ENCODE measurements around the gene PCDHGB5. TPM values are rescaled to one million over a fixed set of nuclear protein-coding genes. Genes with fewer than 3 reads are reported as not detected.
"Not testable (repeated sequence)": the region's sequence is repeated elsewhere in the genome, so short reads cannot be mapped to it uniquely, and the experiment has no call there.

The PCDHGB5 gene
- total RNA-seq, 6 experiments from 2014 or later: 3.0 to 6.8 (median 4.0) TPM

DNA sequence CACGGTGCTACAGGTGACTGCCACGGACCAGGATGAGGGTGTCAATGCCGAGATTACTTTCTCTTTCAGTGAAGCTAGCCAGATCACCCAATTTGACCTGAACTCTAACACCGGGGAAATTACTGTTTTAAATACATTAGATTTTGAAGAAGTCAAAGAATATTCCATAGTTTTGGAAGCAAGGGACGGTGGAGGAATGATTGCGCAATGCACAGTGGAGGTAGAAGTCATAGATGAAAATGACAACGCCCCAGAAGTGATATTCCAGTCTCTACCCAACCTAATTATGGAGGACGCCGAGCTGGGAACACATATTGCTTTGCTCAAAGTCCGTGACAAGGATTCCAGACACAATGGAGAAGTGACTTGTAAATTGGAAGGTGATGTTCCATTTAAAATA lies 9.1 kb upstream of the PCDHGB5 start:
- H3K27ac ChIP-seq: no peak overlapping the region
- WGBS (ENCODE audit: insufficient coverage, low coverage, low lambda C conversion rate, missing lambda C conversion rate): 47% methylated on average over 10 of the region's 10 CpGs
- H3K4me1 ChIP-seq: no peaks in the 10 kb centered on the region
- H3K4me3 ChIP-seq: no peak overlapping the region
- no peaks in the 10 kb centered on the region for H3K27me3 ChIP-seq
- intact Hi-C loops (cut with DNase I): no loop called here
- DNase-seq: no peak
- peaks cover 0 to 3% (median 0%) of the 10 kb centered on the region in 4 donors for H3K36me3 ChIP-seq
- ATAC-seq: no peak
- H3K9me3 ChIP-seq: peaks cover 0 to 14% (median 5%) of the 10 kb centered on the region in 4 donors
- no peak for TF ChIP-seq POLR2A (IDR thresholded peaks at IDR 0.05)
- TF ChIP-seq, protein P1, sequence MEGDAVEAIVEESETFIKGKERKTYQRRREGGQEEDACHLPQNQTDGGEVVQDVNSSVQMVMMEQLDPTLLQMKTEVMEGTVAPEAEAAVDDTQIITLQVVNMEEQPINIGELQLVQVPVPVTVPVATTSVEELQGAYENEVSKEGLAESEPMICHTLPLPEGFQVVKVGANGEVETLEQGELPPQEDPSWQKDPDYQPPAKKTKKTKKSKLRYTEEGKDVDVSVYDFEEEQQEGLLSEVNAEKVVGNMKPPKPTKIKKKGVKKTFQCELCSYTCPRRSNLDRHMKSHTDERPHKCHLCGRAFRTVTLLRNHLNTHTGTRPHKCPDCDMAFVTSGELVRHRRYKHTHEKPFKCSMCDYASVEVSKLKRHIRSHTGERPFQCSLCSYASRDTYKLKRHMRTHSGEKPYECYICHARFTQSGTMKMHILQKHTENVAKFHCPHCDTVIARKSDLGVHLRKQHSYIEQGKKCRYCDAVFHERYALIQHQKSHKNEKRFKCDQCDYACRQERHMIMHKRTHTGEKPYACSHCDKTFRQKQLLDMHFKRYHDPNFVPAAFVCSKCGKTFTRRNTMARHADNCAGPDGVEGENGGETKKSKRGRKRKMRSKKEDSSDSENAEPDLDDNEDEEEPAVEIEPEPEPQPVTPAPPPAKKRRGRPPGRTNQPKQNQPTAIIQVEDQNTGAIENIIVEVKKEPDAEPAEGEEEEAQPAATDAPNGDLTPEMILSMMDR (IDR thresholded peaks at IDR 0.05): no peak

DNA sequence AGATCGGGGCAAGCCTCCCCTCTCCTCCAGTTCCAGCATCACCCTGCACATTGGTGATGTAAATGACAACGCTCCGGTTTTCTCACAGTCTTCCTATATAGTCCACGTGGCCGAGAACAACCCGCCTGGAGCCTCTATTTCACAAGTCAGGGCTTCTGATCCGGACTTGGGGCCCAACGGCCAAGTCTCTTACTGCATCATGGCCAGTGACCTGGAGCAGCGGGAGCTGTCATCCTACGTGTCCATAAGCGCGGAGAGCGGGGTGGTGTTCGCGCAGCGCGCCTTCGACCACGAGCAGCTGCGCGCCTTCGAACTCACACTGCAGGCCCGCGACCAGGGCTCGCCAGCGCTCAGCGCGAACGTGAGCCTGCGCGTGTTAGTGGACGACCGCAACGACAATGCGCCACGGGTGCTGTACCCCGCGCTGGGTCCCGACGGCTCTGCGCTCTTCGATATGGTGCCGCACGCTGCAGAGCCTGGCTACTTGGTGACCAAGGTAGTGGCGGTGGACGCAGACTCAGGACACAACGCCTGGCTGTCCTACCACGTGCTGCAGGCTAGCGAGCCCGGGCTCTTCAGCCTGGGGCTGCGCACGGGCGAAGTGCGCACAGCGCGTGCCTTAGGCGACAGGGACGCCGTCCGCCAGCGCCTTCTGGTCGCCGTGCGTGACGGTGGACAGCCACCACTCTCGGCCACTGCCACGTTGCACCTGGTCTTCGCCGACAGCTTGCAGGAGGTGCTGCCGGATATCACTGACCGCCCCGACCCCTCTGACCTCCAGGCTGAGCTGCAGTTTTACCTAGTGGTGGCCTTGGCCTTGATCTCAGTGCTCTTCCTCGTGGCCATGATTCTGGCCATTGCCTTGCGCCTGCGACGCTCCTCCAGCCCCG lies 8.3 kb upstream of the PCDHGB5 start:
- DNase-seq (no peak), ATAC-seq (no peak)
- H3K4me1 ChIP-seq: no peaks in the 10 kb centered on the region
- no peak overlapping the region for H3K4me3 ChIP-seq
- WGBS (ENCODE audit: insufficient coverage, low coverage, low lambda C conversion rate, missing lambda C conversion rate): 36% methylated on average over 20 of the region's 77 CpGs
- no peak overlapping the region for H3K27ac ChIP-seq
- no peaks in the 10 kb centered on the region for H3K27me3 ChIP-seq
- H3K9me3 ChIP-seq: peaks cover 0 to 14% (median 5%) of the 10 kb centered on the region in 4 donors
- H3K36me3 ChIP-seq: peaks cover 0 to 3% (median 0%) of the 10 kb centered on the region in 4 donors
- intact Hi-C loops (cut with DNase I): no loop called here
- no peak for TF ChIP-seq POLR2A (IDR thresholded peaks at IDR 0.05)
- TF ChIP-seq, protein P1 (IDR thresholded peaks at IDR 0.05): no peak

DNA sequence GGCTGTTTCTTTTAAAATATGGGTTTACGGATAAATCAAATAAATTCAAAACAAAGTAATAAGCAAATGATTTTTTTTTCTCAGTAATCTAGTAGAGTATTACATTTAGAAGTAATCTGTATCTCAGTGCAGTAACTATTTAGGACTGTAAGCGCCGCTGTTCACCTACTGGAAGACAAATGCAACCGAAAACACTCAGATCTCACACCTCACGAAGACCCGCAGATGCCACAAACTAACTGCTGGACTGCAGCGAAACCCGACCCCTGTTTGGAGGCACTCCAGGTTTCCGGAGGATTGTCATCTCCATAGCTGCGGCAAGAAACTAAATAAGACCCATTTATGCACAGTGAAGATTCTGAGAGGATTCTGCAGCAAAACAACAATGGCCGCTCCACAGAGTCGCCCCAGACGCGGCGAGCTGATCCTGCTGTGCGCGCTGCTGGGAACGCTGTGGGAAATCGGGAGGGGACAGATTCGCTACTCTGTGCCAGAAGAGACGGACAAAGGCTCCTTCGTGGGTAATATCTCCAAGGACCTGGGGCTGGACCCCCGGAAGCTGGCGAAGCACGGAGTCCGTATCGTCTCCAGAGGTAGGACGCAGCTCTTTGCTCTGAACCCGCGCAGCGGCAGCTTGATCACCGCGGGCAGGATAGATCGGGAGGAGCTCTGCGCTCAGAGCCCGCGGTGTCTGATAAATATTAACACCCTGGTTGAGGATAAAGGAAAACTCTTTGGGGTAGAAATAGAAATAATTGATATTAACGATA lies 5.1 kb upstream of the PCDHGB5 start, which contains the start of gene PCDHGA8:
PCDHGA8 (plus strand) TSS at position 205 of the 770 bp plus-strand sequence; CDS start at position 386, 181 bp downstream.
- H3K4me1 ChIP-seq: no peaks in the 10 kb centered on the region
- intact Hi-C loops (cut with DNase I): no loop called here
- no peaks in the 10 kb centered on the region for H3K27me3 ChIP-seq
- peaks cover 0 to 3% (median 0%) of the 10 kb centered on the region in 4 donors for H3K36me3 ChIP-seq
- whole genome bisulfite sequencing (ENCODE audit: insufficient coverage, low coverage, low lambda C conversion rate, missing lambda C conversion rate): 34% methylated on average over 23 of the region's 38 CpGs
- no peak within 1 kb of the TSS for H3K27ac ChIP-seq
- no peak within 1 kb of the TSS for H3K4me3 ChIP-seq
- ATAC-seq: no peak
- TF ChIP-seq, protein P1 (IDR thresholded peaks at IDR 0.05): no peak
- no peak for TF ChIP-seq POLR2A (IDR thresholded peaks at IDR 0.05)
- peaks cover 0 to 20% (median 5%) of the 10 kb centered on the region in 4 donors for H3K9me3 ChIP-seq
- no peak for DNase-seq

DNA sequence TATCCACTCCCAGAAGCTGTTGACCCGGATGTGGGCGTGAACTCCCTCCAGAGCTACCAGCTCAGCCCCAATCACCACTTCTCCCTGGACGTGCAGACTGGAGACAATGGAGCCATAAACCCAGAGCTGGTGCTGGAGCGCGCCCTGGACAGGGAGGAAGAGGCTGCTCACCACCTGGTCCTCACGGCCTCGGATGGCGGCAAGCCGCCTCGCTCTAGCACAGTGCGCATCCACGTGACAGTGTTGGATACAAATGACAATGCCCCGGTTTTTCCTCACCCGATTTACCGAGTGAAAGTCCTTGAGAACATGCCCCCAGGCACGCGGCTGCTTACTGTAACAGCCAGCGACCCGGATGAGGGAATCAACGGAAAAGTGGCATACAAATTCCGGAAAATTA lies 4.5 kb upstream of the PCDHGB5 start:
- DNase-seq: no peak
- H3K9me3 ChIP-seq: peaks cover 0 to 19% (median 5%) of the 10 kb centered on the region in 4 donors

DNA sequence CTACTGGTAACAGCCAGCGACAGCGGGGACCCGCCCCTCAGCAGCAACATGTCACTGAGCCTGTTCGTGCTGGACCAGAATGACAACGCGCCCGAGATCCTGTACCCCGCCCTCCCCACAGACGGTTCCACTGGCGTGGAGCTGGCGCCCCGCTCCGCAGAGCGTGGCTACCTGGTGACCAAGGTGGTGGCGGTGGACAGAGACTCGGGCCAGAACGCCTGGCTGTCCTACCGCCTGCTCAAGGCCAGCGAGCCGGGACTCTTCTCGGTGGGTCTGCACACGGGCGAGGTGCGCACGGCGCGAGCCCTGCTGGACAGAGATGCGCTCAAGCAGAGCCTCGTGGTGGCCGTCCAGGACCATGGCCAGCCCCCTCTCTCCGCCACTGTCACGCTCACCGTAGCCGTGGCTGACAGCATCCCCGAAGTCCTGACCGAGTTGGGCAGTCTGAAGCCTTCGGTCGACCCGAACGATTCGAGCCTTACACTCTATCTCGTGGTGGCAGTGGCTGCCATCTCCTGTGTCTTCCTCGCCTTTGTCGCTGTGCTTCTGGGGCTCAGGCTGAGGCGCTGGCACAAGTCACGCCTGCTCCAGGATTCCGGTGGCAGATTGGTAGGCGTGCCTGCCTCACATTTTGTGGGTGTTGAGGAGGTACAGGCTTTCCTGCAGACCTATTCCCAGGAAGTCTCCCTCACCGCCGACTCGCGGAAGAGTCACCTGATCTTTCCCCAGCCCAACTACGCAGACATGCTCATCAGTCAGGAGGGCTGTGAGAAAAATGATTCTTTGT lies 3.2 kb upstream of the PCDHGB5 start:
- H3K27ac ChIP-seq; ATAC-seq; intact Hi-C loops (cut with DNase I): not testable (repeated sequence)

More for the DNA sequence above, 4.5 kb upstream of the PCDHGB5 start:
- Histone ChIP-seq H3K4me1 (no peaks in the 10 kb centered on the region), H3K27ac (no peak overlapping the region), H3K27me3 (no peaks in the 10 kb centered on the region), H3K36me3 (peaks cover 0 to 3% (median 0%) of the 10 kb centered on the region in 4 donors), H3K4me3 (no peak overlapping the region)
- intact Hi-C loops (cut with DNase I): no loop called here
- no peak for ATAC-seq
- TF ChIP-seq, protein P1 (IDR thresholded peaks at IDR 0.05): no peak
- no peak for TF ChIP-seq POLR2A (IDR thresholded peaks at IDR 0.05)
- 50% methylated on average over 16 of the region's 21 CpGs for WGBS (ENCODE audit: insufficient coverage, low coverage, low lambda C conversion rate, missing lambda C conversion rate)

More for the DNA sequence above, 3.2 kb upstream of the PCDHGB5 start:
- H3K27me3 ChIP-seq, H3K4me1 ChIP-seq, DNase-seq, H3K36me3 ChIP-seq, H3K4me3 ChIP-seq: not testable (repeated sequence)
- WGBS (ENCODE audit: insufficient coverage, low coverage, low lambda C conversion rate, missing lambda C conversion rate): 47% methylated on average over 21 of the region's 53 CpGs
- H3K9me3 ChIP-seq: peaks cover 0 to 24% (median 6%) of the 10 kb centered on the region in 4 donors
